ENCODE results near the gene GPAT2.
"Not testable (repeated sequence)": the region's sequence is repeated elsewhere in the genome, so short reads cannot be mapped to it uniquely, and the experiment has no call there.

The GPAT2 gene

DNA sequence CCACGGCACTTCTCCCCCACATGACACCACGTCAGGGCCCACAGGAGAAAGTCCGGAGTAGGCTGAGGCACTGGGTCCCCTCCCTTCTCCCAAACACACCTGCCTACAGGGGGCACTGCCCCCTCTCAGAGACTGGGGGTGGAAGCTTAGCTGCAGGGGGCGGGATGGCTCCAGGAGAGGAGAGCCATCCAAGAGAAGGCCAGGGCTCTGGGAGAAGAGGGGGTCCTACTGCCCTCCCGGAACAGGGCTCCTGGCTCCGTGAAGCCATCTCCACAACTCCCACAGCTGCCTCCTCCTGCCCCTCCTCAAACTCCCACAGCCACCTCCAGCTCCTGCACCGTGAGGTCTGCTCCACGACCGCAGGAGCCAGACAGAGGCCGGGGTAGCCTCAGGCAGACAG is 25.6 kb upstream of the GPAT2 start:
- H3K4me1 ChIP-seq (ENCODE audit: low read length); H3K4me3 ChIP-seq (ENCODE audit: low read length); H3K27me3 ChIP-seq (ENCODE audit: low read depth, low read length); H3K9me3 ChIP-seq (ENCODE audit: insufficient read depth, low read length); H2AFZ ChIP-seq (ENCODE audit: low read depth, low read length); H3K4me2 ChIP-seq (ENCODE audit: low read length); H3K27ac ChIP-seq (ENCODE audit: low read length); H4K20me1 ChIP-seq (ENCODE audit: insufficient read depth, low read length); H3K79me2 ChIP-seq (ENCODE audit: low read length); H3K9ac ChIP-seq (ENCODE audit: low read length); H3K36me3 ChIP-seq (replicated peaks; ENCODE audit: low read depth, low read length): not testable (repeated sequence)

DNA sequence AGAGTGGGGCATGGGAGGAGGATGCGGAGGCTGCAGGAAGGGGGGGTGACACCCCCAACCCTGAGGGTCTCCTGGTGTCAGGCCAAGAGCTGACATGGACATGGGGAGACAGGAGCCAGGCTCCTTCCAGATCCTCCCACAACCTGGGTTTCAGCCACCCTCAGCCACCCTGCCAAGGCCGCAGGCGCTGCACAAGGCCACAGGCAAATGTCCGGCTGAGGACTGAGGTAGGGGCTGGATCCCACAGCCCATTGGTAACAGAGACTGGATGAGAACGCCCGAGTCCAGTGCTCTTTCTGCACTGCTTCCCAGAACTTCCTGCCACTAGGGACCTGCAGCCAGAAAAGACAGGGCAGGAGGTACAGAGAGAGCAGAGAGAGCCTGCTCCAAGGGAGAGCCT is 24.7 kb upstream of the GPAT2 start:
- not testable (repeated sequence) for H3K9ac ChIP-seq (ENCODE audit: low read length); H3K27me3 ChIP-seq (ENCODE audit: low read depth, low read length); H4K20me1 ChIP-seq (ENCODE audit: insufficient read depth, low read length); H3K4me3 ChIP-seq (ENCODE audit: low read length); H2AFZ ChIP-seq (ENCODE audit: low read depth, low read length); H3K36me3 ChIP-seq (replicated peaks; ENCODE audit: low read depth, low read length); H3K9me3 ChIP-seq (ENCODE audit: insufficient read depth, low read length); H3K4me1 ChIP-seq (ENCODE audit: low read length); H3K4me2 ChIP-seq (ENCODE audit: low read length); H3K79me2 ChIP-seq (ENCODE audit: low read length); H3K27ac ChIP-seq (ENCODE audit: low read length)

DNA sequence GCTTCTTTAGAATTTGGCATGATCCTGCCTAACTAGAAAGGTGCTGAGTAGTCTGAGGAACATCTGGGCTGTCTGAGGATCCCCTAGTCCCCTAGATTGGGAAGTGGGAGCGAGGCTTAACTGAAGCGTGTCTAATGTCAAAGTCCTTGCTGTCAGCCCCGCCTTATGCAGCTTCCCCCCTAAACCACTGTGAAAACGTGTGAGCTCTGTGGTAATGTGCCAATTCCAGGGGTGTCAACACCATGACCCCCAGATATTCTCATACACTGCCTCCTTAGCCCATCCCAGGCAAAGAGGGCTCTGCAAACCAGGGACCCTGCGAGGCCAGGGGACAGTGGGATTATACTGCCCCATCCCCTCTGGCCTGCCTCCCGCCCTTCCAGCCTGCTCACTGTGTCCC is 21.1 kb upstream of the GPAT2 start:
- not testable (repeated sequence) for H3K9me3 ChIP-seq (ENCODE audit: insufficient read depth, low read length); H4K20me1 ChIP-seq (ENCODE audit: insufficient read depth, low read length); H2AFZ ChIP-seq (ENCODE audit: low read depth, low read length); H3K4me2 ChIP-seq (ENCODE audit: low read length); H3K4me1 ChIP-seq (ENCODE audit: low read length); H3K9ac ChIP-seq (ENCODE audit: low read length); H3K27me3 ChIP-seq (ENCODE audit: low read depth, low read length); H3K79me2 ChIP-seq (ENCODE audit: low read length); H3K27ac ChIP-seq (ENCODE audit: low read length); H3K36me3 ChIP-seq (replicated peaks; ENCODE audit: low read depth, low read length); H3K4me3 ChIP-seq (ENCODE audit: low read length)

DNA sequence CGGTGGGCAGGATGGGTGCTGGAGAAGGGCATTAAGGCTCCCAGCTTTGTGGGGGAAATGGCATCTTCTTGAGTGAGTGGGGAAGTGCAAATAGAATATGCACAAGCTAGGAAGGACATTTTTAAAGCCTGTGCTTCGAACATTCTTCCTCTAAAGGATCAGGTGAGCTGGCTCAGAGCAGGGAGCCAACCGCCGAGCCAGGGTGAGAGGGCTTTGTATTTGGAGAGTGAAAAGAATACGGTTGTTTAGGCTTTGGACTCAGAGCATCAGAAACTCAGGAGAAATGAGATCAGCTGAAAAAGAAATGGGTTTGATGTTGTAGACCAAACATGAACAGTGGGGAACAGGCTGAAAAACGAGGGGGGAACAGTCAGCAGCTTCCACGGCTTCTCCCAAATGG is 19.8 kb upstream of the GPAT2 start:
- not testable (repeated sequence) for H3K79me2 ChIP-seq (ENCODE audit: low read length); H3K4me3 ChIP-seq (ENCODE audit: low read length); H3K27ac ChIP-seq (ENCODE audit: low read length); H4K20me1 ChIP-seq (ENCODE audit: insufficient read depth, low read length); H2AFZ ChIP-seq (ENCODE audit: low read depth, low read length); H3K27me3 ChIP-seq (ENCODE audit: low read depth, low read length); H3K4me1 ChIP-seq (ENCODE audit: low read length); H3K9ac ChIP-seq (ENCODE audit: low read length); H3K36me3 ChIP-seq (replicated peaks; ENCODE audit: low read depth, low read length); H3K9me3 ChIP-seq (ENCODE audit: insufficient read depth, low read length); H3K4me2 ChIP-seq (ENCODE audit: low read length)

DNA sequence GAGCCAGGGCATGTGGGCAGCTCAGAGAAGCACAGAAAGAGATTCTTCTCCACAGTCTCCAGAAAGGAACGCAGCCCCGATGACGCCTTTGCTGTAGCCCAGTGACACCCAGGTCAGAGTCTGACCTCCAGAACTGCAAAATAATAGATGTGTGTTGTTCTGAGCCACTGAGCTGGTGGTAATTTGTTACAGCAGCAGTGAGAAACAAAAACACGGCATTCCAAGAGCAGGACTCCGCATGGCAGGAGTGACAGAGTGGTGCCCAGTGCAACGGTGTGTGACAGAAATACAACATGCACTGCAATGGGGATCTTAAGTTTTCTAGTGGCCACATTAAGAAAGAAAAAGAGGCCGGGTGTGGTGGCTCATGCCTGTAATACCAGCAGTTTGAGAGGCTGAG is 18.7 kb upstream of the GPAT2 start:
- not testable (repeated sequence) for H3K4me3 ChIP-seq (ENCODE audit: low read length); H3K27me3 ChIP-seq (ENCODE audit: low read depth, low read length); H3K79me2 ChIP-seq (ENCODE audit: low read length); H3K36me3 ChIP-seq (replicated peaks; ENCODE audit: low read depth, low read length); H2AFZ ChIP-seq (ENCODE audit: low read depth, low read length); H3K4me2 ChIP-seq (ENCODE audit: low read length); H3K27ac ChIP-seq (ENCODE audit: low read length); H3K4me1 ChIP-seq (ENCODE audit: low read length); H3K9ac ChIP-seq (ENCODE audit: low read length); H4K20me1 ChIP-seq (ENCODE audit: insufficient read depth, low read length); H3K9me3 ChIP-seq (ENCODE audit: insufficient read depth, low read length)

DNA sequence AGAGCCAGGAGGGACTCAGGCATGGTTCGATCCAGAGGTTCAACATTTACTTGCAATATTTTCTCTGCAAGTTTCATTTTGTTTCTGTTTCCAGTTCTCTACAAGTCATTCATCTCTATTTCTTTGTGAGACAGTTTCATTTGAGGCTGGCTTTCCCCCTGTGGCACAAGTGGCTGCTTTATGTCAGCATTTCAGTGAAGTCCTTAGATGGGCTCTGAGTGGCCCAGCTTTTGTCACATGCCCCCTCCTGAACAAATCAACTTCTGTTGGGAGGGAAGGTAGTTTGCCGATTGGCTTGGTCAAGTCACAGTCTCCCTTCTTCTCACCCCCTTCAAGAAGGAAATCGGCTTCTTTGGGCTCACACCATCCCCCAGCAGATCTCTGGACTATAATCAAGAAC is 17.9 kb upstream of the GPAT2 start:
- H3K9me3 ChIP-seq (ENCODE audit: insufficient read depth, low read length), result not testable (repeated sequence)

DNA sequence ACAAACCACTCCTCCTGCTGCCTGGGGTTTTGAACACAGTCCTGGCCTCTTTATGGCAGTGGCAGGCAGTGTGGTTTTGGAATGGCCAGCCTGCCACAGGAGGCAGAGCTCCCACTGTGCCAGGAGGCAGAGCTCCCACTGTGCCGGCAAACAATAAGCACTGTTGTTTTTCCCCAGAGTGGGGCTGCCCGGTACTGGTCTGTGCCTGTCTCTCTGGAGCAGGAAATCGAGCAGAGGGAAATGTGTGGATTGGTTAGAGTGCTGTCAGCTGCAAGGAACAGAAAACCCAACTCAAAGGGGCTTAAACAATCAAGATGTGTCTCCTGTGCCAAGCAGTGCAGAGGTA is 15.2 kb upstream of the GPAT2 start:
- not testable (repeated sequence) for H3K36me3 ChIP-seq (replicated peaks; ENCODE audit: low read depth, low read length); H3K79me2 ChIP-seq (ENCODE audit: low read length); H3K4me1 ChIP-seq (ENCODE audit: low read length); H2AFZ ChIP-seq (ENCODE audit: low read depth, low read length); H3K27me3 ChIP-seq (ENCODE audit: low read depth, low read length); H4K20me1 ChIP-seq (ENCODE audit: insufficient read depth, low read length); H3K4me2 ChIP-seq (ENCODE audit: low read length); H3K4me3 ChIP-seq (ENCODE audit: low read length); H3K27ac ChIP-seq (ENCODE audit: low read length); H3K9me3 ChIP-seq (ENCODE audit: insufficient read depth, low read length); H3K9ac ChIP-seq (ENCODE audit: low read length)

More for the DNA sequence above, 17.9 kb upstream of the GPAT2 start:
- H3K27ac ChIP-seq (ENCODE audit: low read length); H3K79me2 ChIP-seq (ENCODE audit: low read length); H3K36me3 ChIP-seq (replicated peaks; ENCODE audit: low read depth, low read length); H3K9ac ChIP-seq (ENCODE audit: low read length); H3K4me2 ChIP-seq (ENCODE audit: low read length); H2AFZ ChIP-seq (ENCODE audit: low read depth, low read length); H4K20me1 ChIP-seq (ENCODE audit: insufficient read depth, low read length); H3K27me3 ChIP-seq (ENCODE audit: low read depth, low read length); H3K4me1 ChIP-seq (ENCODE audit: low read length); H3K4me3 ChIP-seq (ENCODE audit: low read length): not testable (repeated sequence)

DNA sequence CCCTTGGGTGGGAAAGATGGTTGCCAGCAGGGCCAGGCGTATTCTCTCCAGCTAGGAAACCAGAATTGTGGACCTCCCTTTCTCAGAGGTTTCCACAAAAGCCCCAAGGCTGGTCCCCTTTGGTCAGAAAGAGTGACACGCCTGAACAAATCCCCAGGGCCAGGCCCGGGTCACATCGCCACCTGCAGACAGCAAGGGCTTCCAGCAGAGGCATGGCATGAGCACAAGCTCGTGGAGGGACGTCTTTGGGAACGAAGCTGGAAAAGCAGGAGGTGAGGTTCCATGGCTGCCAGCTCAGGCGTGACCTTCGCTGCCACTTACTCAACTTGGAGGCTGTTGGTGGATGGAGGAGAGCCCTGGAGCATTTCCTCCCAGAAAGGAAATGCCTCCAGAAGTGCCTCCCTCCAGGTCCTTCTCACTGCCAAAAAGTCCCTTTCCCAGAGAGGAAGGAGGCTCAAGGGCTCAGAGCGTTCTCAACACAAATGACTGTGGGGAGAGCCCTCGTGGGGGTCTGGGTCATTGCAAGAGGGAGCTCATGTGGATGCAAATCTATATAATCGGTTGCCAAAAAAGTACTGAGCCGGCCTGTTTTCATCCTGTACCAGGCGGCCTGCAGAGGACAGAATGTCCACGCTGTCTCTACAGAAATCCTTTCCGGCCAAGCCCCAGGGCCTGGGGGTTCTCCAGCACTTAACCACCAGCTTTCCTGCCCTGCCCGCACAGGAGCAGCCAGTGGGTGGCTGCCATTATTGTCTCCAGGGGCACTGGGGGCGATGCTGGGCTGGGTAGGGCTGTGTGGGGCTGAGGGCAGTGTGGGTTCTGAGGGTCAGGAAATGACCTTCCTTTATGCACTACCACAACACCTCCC is 14.6 kb upstream of the GPAT2 start:
- not testable (repeated sequence) for H3K9me3 ChIP-seq (ENCODE audit: insufficient read depth, low read length); H3K79me2 ChIP-seq (ENCODE audit: low read length); H3K4me1 ChIP-seq (ENCODE audit: low read length); H3K27me3 ChIP-seq (ENCODE audit: low read depth, low read length); H3K27ac ChIP-seq (ENCODE audit: low read length); H3K36me3 ChIP-seq (replicated peaks; ENCODE audit: low read depth, low read length); H3K4me3 ChIP-seq (ENCODE audit: low read length); H3K4me2 ChIP-seq (ENCODE audit: low read length); H3K9ac ChIP-seq (ENCODE audit: low read length); H4K20me1 ChIP-seq (ENCODE audit: insufficient read depth, low read length); H2AFZ ChIP-seq (ENCODE audit: low read depth, low read length)

DNA sequence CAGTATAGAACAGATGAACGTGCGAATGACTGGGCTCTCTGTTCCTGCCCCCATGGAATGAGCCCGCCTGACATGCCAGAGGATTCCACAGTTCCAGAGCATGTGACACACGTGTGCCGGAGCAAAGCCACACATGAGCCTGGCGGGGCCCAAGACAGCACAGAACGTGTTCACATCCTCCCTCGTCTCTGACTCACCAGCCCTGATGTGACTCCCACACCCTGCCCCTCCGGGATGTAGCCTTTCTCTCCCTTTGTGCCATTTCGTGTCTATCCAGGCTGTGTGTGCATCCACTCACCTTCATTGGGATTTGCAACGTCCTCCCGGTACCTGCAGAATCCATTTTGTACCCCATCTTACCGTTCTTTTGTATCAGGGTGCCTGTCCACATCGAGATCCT is 838 bp upstream of the GPAT2 start:
- H3K4me2 ChIP-seq (ENCODE audit: low read length); H3K36me3 ChIP-seq (replicated peaks; ENCODE audit: low read depth, low read length); H2AFZ ChIP-seq (ENCODE audit: low read depth, low read length); H3K9ac ChIP-seq (ENCODE audit: low read length); H3K4me1 ChIP-seq (ENCODE audit: low read length); H3K9me3 ChIP-seq (ENCODE audit: insufficient read depth, low read length); H3K4me3 ChIP-seq (ENCODE audit: low read length); H3K27me3 ChIP-seq (ENCODE audit: low read depth, low read length); H3K27ac ChIP-seq (ENCODE audit: low read length); H3K79me2 ChIP-seq (ENCODE audit: low read length); H4K20me1 ChIP-seq (ENCODE audit: insufficient read depth, low read length): not testable (repeated sequence)

DNA sequence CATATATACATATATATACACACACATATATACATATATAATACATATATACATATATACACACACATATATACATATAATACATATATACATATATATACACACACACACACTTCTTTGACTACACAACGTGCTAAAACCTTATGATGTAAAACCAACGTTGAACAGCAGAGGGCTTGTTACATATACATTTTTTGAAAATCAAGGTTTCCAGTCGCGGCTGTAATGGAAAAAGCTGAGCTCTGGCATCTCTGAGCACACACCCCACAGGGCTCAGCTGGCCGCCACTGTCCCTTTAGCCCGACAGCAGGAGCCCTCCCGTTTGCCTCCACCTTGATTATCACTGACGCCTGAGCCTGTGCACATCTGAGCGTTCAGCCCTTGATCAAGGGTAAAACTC is 719 bp downstream of the GPAT2 start:
- H3K9ac ChIP-seq (ENCODE audit: low read length); H3K79me2 ChIP-seq (ENCODE audit: low read length); H3K9me3 ChIP-seq (ENCODE audit: insufficient read depth, low read length); H3K4me3 ChIP-seq (ENCODE audit: low read length); H4K20me1 ChIP-seq (ENCODE audit: insufficient read depth, low read length); H3K4me2 ChIP-seq (ENCODE audit: low read length); H3K4me1 ChIP-seq (ENCODE audit: low read length); H3K27ac ChIP-seq (ENCODE audit: low read length); H3K36me3 ChIP-seq (replicated peaks; ENCODE audit: low read depth, low read length); H3K27me3 ChIP-seq (ENCODE audit: low read depth, low read length); H2AFZ ChIP-seq (ENCODE audit: low read depth, low read length): not testable (repeated sequence)
